ENCODE measurements around the gene FMNL2. TPM values are rescaled to one million over a fixed set of nuclear protein-coding genes. Genes with fewer than 3 reads are reported as not detected.

The FMNL2 gene
- polyA plus RNA-seq, 4 donors, result 103 to 199 (median 111) TPM

- DNase-seq (ENCODE audit: low read depth in 4 of 4, low spot score in 3 of 4), result no peak
These were observed 292.0 kb downstream of the FMNL2 start for GRCh38 chr2:152626911-152627339.

- DNase-seq (ENCODE audit: low read depth in 4 of 4, low spot score in 3 of 4), result no peak
These were observed 292.5 kb downstream of the FMNL2 start for GRCh38 chr2:152627351-152627957.

GRCh38 chr2:152629202-152629601 lies 294.2 kb downstream of the FMNL2 start:
- no peak for DNase-seq (ENCODE audit: low read depth in 4 of 4, low spot score in 3 of 4)

GRCh38 chr2:152630466-152630865 lies 295.5 kb downstream of the FMNL2 start:
- no peak for DNase-seq (ENCODE audit: low read depth in 4 of 4, low spot score in 3 of 4)

- no peak for DNase-seq (ENCODE audit: low read depth in 4 of 4, low spot score in 3 of 4)
These were observed 297.8 kb downstream of the FMNL2 start for GRCh38 chr2:152632736-152633135.

GRCh38 chr2:152635635-152636298 lies 300.8 kb downstream of the FMNL2 start:
- DNase-seq (ENCODE audit: low read depth in 4 of 4, low spot score in 3 of 4), result peak in 1 of 4 donors; percentile 19

- DNase-seq (ENCODE audit: low read depth in 4 of 4, low spot score in 3 of 4), result no peak
These were observed 302.3 kb downstream of the FMNL2 start for GRCh38 chr2:152637251-152637650.

- DNase-seq (ENCODE audit: low read depth in 4 of 4, low spot score in 3 of 4), result no peak
These were observed 303.1 kb downstream of the FMNL2 start for GRCh38 chr2:152638056-152638455.

- no peak for DNase-seq (ENCODE audit: low read depth in 4 of 4, low spot score in 3 of 4)
These were observed 303.6 kb downstream of the FMNL2 start for GRCh38 chr2:152638590-152638989.

GRCh38 chr2:152644189-152644873 lies 309.4 kb downstream of the FMNL2 start:
- no peak for DNase-seq (ENCODE audit: low read depth in 4 of 4, low spot score in 3 of 4)

GRCh38 chr2:152646264-152646663 lies 311.3 kb downstream of the FMNL2 start:
- no peak for DNase-seq (ENCODE audit: low read depth in 4 of 4, low spot score in 3 of 4)

GRCh38 chr2:152646775-152647174 lies 311.8 kb downstream of the FMNL2 start:
- no peak for DNase-seq (ENCODE audit: low read depth in 4 of 4, low spot score in 3 of 4)

- DNase-seq (ENCODE audit: low read depth in 4 of 4, low spot score in 3 of 4), result no peak
These were observed 312.6 kb downstream of the FMNL2 start for GRCh38 chr2:152647552-152647951.

- no peak for DNase-seq (ENCODE audit: low read depth in 4 of 4, low spot score in 3 of 4)
These were observed 313.4 kb downstream of the FMNL2 start for GRCh38 chr2:152648336-152648735.

GRCh38 chr2:152649997-152650396 lies 315.0 kb downstream of the FMNL2 start:
- no peak for DNase-seq (ENCODE audit: low read depth in 4 of 4, low spot score in 3 of 4)

- DNase-seq (ENCODE audit: low read depth in 4 of 4, low spot score in 3 of 4), result no peak
These were observed 315.9 kb downstream of the FMNL2 start for GRCh38 chr2:152650768-152651371.

GRCh38 chr2:152651834-152652233 lies 316.9 kb downstream of the FMNL2 start:
- no peak for DNase-seq (ENCODE audit: low read depth in 4 of 4, low spot score in 3 of 4)

- no peak for DNase-seq (ENCODE audit: low read depth in 4 of 4, low spot score in 3 of 4)
These were observed 320.9 kb downstream of the FMNL2 start for GRCh38 chr2:152655880-152656279.

GRCh38 chr2:152657043-152657442 lies 322.1 kb downstream of the FMNL2 start:
- no peak for DNase-seq (ENCODE audit: low read depth in 4 of 4, low spot score in 3 of 4)

- no peak for DNase-seq (ENCODE audit: low read depth in 4 of 4, low spot score in 3 of 4)
These were observed 323.2 kb downstream of the FMNL2 start for GRCh38 chr2:152658221-152658620.

- DNase-seq (ENCODE audit: low read depth in 4 of 4, low spot score in 3 of 4), result no peak
These were observed 326.1 kb downstream of the FMNL2 start for GRCh38 chr2:152661076-152661475.

Measured in left renal pelvis (tissue), 4 donors.